ENCODE results near the gene OR2M4.

The OR2M4 gene

DNA sequence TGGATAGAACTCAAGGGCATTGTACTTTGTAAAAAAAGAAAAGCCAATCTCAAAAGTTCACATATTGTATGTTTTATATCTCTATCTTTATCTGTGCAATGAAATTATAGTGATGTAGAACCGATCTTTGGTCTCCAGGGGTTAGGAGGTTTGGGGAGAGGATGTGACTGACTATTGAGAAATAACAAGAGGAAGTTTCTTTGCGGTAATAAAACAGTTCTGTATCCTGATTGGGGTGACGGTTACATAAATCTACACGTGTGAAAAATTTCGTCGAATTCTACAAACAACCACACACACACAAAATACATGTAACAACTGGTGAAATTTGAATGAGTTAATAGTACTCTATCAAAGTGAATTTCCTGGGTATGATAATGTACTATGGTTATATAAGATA is 57.2 kb downstream of the OR2M4 start:
- DNase-seq (ENCODE audit: low read depth), result no peak
- H3K4me3 ChIP-seq (replicated peaks; ENCODE audit: low read depth, low read length), result no peak overlapping the region
- TF ChIP-seq, protein P1, sequence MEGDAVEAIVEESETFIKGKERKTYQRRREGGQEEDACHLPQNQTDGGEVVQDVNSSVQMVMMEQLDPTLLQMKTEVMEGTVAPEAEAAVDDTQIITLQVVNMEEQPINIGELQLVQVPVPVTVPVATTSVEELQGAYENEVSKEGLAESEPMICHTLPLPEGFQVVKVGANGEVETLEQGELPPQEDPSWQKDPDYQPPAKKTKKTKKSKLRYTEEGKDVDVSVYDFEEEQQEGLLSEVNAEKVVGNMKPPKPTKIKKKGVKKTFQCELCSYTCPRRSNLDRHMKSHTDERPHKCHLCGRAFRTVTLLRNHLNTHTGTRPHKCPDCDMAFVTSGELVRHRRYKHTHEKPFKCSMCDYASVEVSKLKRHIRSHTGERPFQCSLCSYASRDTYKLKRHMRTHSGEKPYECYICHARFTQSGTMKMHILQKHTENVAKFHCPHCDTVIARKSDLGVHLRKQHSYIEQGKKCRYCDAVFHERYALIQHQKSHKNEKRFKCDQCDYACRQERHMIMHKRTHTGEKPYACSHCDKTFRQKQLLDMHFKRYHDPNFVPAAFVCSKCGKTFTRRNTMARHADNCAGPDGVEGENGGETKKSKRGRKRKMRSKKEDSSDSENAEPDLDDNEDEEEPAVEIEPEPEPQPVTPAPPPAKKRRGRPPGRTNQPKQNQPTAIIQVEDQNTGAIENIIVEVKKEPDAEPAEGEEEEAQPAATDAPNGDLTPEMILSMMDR (IDR thresholded peaks at IDR 0.05; ENCODE audit: low read length, missing control alignments), result no peak
